ENCODE measurements around the gene USP46.

USP46 gene

GRCh38 chr4:52618795-52619590 lies 40.1 kb downstream of the USP46 start:
- DNase-seq (ENCODE audit: low spot score) = no peak

- no peak for DNase-seq (ENCODE audit: low spot score)
These were observed 41.6 kb downstream of the USP46 start for GRCh38 chr4:52617336-52618020.

DNA sequence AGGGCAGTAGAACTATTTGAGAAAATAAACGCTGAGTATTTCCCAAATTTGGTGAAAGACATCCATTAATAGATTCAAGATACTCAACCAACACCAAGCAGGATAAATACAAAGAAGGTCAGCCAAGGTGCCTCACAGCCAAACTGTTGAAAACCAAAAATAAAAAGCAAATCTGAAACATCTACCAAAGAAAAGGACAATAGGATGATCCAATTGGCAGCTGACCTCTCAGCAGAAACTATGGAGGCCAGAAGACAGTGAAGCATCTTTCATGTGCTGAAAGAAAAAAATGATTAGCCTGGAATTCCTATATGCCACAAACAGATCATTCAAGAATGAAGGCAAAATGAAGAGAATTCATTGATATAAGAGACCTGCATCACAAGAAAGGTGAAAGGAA lies 44.9 kb downstream of the USP46 start:
- DNase-seq (ENCODE audit: low spot score) = no peak

GRCh38 chr4:52612341-52612740 lies 46.8 kb downstream of the USP46 start:
- no peak for DNase-seq (ENCODE audit: low spot score)

- no peak for DNase-seq (ENCODE audit: low spot score)
These were observed 48.0 kb downstream of the USP46 start for GRCh38 chr4:52611030-52611555.

GRCh38 chr4:52606726-52607125 lies 52.4 kb downstream of the USP46 start:
- no peak for DNase-seq (ENCODE audit: low spot score)

DNA sequence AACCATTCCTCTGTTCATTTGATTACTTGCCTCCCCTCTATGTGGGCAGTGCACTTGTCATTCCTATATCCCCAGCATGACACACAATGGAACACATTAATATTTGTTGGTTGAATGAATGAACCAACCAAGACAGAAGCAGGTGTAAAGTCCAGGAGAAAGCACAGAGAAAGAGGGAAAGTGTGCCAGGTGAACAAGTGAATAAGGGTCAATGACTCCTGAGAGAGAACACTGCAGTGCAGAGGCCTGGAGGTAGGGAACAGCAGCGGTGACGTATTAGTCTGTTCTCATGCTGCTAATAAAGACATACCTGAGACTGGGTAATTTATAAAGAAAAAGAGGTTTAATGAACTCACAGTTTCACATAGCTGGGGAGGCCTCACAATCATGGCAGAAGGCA lies 53.1 kb downstream of the USP46 start:
- no peak for DNase-seq (ENCODE audit: low spot score)

DNA sequence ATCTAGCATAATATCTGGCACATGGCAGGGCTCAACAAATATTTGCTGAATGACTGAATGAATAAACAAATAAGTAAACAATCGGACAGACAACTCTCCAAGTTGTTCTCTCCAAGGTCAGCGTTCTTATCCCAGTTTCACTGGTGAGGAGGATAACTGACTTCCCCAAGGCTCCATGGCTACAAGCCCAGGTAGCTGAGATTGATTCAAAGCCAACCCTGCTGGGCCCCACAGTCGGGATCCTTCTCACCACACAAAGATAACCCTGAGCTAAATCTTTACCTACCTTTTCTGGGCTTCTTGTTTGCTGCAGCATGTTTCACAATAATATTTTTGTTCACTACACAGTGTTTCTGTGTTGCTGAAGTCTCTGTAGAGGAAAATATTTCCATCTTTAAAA lies 54.9 kb downstream of the USP46 start:
- DNase-seq (ENCODE audit: low spot score) = no peak

GRCh38 chr4:52600275-52600674 lies 58.8 kb downstream of the USP46 start:
- DNase-seq (ENCODE audit: low spot score) = no peak

GRCh38 chr4:52595001-52595400 lies 64.1 kb downstream of the USP46 start:
- DNase-seq (ENCODE audit: low spot score) = no peak

GRCh38 chr4:52592287-52592686 lies 66.8 kb downstream of the USP46 start:
- DNase-seq (ENCODE audit: low spot score) = no peak

- peak; percentile 1 for DNase-seq (ENCODE audit: low spot score)
These were observed 70.1 kb downstream of the USP46 start for GRCh38 chr4:52588771-52589591.

- DNase-seq (ENCODE audit: low spot score) = no peak
These were observed 71.0 kb downstream of the USP46 start for GRCh38 chr4:52588097-52588496.

DNA sequence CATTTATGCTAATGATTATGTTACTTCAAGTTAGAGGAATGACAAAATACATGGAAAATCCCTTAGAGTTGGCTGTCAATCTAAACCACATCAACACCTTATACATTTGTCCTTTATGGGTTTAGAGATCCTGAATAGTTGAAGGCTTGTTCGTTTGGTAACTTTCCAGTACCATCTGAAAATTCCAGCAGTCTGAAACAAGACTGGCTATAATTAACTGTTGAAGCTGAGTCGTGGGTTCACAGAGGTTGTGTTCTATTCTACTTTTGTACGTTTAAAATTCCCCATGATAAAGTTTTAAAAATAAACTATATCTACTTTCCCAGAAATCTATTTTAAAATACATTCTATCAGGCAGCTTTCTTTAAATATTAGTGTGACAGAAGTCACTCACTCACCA lies 73.0 kb downstream of the USP46 start:
- no peak for DNase-seq (ENCODE audit: low spot score)

GRCh38 chr4:52585379-52585778 lies 73.7 kb downstream of the USP46 start:
- DNase-seq (ENCODE audit: low spot score) = no peak

DNA sequence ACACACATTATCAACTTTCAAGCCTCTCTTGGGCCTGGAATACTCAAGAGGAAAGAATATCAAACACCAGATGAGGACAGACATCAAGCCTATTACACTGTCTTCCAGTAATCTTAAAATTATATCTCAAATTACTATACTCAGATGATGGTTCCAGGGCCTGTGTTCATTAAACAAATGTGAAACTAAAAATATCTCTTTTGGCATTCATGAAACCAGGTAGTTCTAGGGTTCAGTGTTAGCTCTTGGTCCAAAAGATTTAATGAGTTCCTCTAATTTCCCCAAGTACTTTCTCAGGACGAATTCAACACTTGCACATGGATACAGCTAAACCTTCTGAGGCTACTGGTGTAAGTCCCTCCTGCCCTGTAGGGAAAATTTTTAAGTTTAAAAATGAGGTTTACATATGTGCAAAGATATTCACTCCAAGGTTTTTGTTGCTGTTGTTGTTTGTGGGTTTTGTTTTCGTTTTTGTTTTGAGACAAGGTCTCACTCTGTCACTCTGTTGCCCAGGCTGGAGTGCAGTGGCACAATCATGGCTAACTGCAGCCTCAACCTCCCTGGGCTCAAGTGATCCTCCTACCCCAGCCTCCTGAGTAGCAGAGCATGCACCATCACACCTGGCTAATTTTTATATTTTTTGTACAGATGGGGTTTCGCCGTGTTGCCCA lies 79.4 kb downstream of the USP46 start:
- DNase-seq (ENCODE audit: low spot score) = no peak

DNA sequence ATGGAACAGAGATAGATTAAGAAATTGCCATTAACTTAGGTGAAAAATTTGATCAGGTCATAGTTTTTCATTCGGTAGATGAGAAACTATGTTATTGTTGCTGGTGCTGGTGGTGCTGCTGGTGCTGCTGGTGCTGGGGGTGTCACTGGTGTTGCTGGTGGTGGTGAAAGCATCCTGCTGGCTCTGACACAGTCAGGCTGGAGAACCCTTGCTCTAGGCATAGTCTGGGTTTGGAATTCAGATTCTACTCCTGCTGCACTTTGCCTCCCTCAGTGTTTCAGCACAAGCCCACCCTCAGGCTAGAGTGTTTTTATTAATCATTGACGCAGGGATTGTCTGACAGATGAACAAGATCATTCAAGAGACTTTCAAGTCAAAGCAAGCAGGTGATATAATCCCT lies 80.2 kb downstream of the USP46 start:
- DNase-seq (ENCODE audit: low spot score) = no peak

DNA sequence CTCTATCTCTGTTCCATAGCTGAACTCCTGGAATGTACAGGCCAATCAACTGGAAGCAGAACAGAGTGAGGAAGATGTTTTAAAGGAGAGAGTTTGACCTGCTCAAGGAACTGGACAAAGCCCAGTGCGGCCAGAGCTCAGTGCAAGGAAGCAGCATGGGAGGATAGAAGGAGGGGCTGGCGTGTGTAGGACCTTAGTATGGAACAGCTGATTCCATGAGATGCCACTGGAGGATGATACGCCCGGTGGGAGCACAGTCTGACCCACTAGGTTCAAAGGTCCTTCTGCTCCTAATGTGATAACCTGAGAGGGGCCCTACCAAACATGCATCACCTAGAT lies 81.5 kb downstream of the USP46 start:
- DNase-seq (ENCODE audit: low spot score) = no peak

DNA sequence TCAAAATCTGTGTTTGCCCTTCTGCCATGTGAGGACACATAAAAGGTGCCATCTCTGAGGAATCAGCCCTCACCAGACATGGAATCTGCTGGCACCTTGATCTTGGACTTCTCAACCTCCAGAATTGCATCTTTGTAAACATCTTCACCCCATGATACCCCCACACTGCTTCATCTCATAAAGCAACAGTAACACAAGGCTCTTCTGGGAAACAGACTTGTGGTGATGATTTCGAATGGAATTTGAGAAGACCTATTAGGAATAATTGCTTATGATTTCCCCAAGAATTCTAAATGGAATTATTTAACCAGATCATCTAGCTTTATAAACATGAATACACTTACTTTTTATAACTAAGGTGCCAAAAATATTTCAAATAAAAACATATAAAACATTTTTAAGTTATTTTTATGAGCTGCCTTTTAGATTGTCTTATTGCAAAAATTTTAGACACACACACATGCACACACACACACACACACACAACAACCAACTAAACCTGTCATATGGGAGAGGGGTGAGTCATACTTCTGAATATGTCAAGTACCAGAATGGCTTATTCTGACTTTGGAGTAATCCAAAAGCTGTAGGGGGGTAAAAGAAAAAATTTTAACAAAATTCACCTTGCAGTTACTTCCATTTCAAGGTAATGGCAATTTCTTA lies 82.0 kb downstream of the USP46 start:
- no peak for DNase-seq (ENCODE audit: low spot score)

- DNase-seq (ENCODE audit: low spot score) = peak; percentile 6
These were observed 82.8 kb downstream of the USP46 start for GRCh38 chr4:52576326-52576725.

DNA sequence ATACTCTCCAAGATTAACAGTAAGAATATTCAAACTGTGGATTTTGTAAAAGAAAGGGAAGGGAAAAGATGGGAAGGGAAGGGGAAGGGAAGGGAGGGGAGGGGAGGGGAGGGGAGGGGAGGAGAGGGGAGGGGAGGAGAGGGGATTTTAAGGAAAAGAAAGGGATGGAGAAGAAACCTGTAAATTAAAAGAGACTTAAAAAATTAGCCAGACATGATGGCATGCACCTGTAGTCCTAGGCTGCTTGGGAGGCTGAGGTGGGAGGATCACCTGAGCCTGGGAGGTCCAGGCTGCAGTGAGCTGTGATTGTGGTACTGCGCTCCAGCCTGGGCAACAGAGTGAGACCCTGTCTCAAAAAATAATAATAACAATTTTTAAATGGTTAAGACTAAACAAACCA lies 83.7 kb downstream of the USP46 start:
- no peak for DNase-seq (ENCODE audit: low spot score)

GRCh38 chr4:52574036-52574435 lies 85.1 kb downstream of the USP46 start:
- DNase-seq (ENCODE audit: low spot score) = no peak

Measured in activated CD4-positive, alpha-beta T cell treated with anti-CD3 and anti-CD28 coated beads, Interleukin-2, Interleukin-4, amounts not matched to agents 100 ng/mL and 50 ng/mL, durations not matched to agents 16 hours and 8 hours (primary cell).